Ramos (cell line): ENCODE results near the gene DIPK1A.

Experiments
- in situ Hi-C: fragments of 300-500 bp; cut with MboI; formaldehyde crosslinking; loops from one replicate; pipeline ENCODE4 v1.14.3; 2022; ENCODE audit warnings: low sequenced_read_pairs; ENCODE audit not compliant: unreplicated experiment

DIPK1A gene

GRCh38 chr1:92956254-92957029, 4.8 kb downstream of the DIPK1A start:
- in situ Hi-C loops, result no loop called here

DNA sequence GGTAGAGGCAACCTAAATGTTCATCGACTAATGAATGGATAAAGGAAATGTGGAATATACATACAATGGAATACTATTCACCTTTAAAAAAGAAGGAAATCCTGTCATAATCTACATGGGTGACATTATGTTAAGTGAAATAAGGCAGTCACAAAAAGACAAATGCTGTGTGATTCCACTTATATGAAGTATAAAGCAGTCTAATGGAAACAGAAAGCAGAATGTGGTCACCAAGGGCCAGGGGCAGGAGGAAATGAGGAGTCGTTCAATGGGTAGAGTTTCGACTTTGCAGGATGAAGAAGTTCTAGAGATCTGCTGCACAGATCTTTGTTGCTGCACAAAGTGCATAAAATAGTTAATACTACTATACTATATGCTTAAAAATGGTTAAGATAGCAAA, 7.8 kb downstream of the DIPK1A start:
- in situ Hi-C loops, result no loop called here

GRCh38 chr1:92952714-92953113, 8.5 kb downstream of the DIPK1A start:
- in situ Hi-C loops, result no loop called here

GRCh38 chr1:92951141-92951582, 10.1 kb downstream of the DIPK1A start:
- in situ Hi-C loops, result no loop called here

DNA sequence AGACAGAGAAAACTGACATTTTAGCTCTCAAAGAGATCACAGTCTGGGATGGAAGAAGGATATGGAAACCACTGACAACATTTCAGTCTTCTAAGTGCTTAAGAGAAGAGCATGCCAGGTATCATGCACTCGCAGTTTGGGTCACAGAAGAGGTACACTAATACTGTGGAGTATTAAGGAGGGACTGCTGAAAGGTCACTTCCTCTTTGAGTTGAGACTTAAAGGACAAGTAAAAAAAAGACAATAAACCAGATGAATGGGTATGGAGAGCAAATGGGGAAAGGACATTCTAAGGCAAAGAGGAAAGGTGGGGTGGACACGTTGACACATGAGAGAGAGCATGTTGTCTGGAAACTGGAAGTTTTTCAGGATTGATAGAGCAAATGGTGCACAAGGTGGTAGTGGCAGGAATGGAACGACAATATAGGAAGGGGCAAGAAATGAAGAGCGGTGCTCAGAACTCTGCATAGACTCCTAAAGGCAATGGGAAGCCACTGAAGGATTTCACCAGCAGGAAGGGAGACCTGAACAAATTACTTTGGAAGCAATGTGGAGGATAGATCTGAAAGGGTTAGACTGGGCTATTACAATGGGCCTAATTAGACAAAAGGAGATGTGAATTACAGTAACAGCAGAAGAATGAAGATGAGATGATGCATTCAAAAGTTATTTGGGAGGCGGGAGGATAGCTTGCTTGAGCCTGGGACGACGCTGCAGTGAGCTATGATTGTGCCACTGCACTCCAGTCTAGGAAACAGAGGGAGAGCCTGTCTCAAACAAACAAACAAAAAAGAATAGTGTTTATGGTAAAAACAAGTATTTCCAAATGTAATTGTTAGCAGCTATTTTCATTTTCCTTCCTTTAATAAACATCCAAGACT, 11.1 kb downstream of the DIPK1A start:
- in situ Hi-C loops, result loop anchor here (10.0 kb wide), 1 partner anchor 765 kb away; no protein-coding TSS in a partner anchor

DNA sequence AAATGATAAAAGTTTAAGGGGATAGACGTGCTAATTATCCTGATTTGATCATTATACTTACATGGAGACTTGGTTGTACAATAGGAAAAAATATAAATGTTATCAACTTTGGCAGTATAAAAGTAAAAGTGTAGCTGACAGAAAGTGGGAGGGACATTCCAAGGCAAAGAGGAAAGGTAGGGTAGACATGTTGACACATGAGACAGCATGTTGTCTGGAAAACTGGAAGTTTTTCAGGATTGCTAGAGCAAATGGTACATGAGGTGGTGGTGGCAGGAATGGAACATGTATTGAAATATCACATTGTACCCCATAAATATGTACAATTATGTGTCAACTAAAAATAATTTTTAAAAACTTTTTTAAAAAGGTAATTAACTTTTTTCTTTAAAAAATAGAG, 13.2 kb downstream of the DIPK1A start:
- in situ Hi-C loops, result loop anchor here (10.0 kb wide), 1 partner anchor 767 kb away; no protein-coding TSS in a partner anchor

DNA sequence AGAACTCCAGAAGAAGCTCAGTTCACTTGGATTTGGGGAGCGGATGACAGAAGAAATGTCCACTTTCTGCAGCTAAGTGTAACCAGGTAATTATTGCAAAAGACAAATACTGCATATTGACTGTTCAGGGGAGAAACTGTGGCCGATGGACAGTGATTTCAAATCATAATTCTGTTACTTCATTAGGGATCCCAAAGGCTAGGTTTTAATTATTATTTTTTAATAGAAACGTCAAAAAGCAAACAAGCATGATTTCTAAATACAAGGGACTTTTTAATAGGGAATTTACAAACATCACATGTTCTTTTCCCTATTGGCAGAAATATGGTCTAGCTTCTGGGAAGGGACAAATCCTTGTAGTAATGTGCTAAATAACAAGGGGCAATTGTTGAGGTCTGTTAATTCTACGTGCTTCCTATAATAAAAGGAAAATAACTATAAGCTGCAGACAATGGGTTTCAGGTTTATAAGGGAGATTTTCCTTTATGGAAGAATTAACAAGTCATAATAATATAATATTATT, 15.5 kb downstream of the DIPK1A start:
- in situ Hi-C loops, result loop anchor here (10.0 kb wide), 1 partner anchor 769 kb away; no protein-coding TSS in a partner anchor

DNA sequence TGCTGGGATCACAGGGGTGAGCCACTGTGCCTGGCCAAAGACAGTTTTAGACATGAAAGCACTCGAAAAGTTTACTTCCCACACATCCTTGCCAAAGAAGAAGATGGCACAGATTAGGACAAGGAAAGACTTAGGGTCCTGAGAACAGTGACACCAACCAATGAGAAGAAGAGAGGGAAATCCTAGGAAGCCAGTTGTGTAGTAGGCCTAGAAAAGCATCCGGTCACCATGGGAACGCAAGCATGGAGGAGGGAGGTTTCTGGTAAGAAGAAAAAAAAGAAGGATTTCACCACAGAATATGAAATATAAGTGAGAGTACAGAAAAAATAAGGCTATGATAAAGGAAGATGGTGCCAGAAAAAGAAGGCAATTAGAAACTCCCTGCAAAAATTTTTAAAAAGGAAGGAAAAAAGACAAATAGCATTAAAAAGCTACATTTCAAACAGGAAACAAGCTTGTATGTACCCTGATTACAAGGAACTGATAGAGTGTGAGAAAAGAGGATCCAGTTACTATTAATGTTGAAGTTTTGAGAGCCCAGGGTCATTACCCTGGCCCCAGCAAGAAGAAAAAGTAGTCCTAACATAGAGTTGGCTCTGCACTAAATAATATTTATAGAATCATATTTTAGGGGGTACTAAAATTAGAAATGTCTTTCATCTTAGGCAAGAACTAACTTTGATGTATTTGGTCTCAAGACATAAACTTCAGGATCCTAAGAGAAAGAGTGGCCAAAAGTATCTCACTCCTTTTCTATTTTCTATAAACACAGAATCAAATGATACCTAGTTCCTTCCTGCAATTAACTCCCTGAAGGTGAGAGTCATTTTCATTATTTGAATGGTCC, 16.1 kb downstream of the DIPK1A start:
- in situ Hi-C loops, result loop anchor here (10.0 kb wide), 1 partner anchor 770 kb away; no protein-coding TSS in a partner anchor

GRCh38 chr1:92943502-92943847, 17.8 kb downstream of the DIPK1A start:
- in situ Hi-C loops, result loop anchor here (10.0 kb wide), 1 partner anchor 771 kb away; no protein-coding TSS in a partner anchor

- in situ Hi-C loops, result loop anchor here (10.0 kb wide), 1 partner anchor 774 kb away; no protein-coding TSS in a partner anchor
Observed at GRCh38 chr1:92940541-92940940, 20.7 kb downstream of the DIPK1A start.

- in situ Hi-C loops, result no loop called here
Observed at GRCh38 chr1:92937731-92938130, 23.5 kb downstream of the DIPK1A start.

GRCh38 chr1:92936865-92937264, 24.4 kb downstream of the DIPK1A start:
- in situ Hi-C loops, result no loop called here

DNA sequence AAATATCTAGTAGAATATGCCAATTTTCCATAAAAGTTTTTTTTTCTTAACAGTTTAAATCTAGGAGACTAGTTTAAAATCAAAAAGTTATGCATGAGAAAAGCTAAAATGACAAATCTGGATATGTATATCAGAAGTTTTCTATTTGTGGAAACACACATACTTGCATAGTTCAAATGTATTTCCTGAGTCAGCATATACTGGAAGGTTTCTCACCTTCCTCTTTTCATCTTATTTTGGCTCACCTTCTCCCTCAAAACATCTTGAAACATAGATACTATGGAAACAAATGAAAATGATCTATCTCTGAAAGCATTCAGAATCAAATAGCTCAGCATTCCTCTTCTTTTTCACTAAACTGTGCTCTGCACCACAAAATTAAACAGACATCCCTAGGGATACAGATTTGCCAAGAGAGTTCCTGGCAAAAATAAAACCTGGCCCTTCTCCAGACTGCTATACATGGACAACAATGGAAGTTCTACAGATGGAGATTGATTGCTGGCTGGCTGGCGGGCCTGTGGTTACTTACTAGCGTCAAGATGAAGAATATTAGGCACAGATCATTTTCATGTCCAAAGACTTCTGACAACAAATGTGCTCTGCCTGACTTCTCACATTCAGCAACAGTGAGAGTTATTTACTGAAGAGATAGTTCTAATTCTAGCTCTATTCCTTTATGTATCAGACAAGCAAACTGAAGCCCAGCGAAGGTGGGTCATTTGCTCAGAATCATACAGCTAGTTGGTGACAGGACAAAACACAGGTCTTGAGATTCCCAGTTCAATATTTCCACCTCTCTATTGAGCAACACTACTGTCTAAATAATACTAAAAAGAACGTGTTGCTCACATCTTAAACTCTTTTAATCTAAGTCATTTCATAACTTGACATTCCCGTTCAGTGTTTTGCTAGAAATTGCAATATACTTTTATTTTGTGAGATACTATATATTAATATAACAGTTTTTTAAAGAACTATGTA, 26.6 kb downstream of the DIPK1A start:
- in situ Hi-C loops, result no loop called here

DNA sequence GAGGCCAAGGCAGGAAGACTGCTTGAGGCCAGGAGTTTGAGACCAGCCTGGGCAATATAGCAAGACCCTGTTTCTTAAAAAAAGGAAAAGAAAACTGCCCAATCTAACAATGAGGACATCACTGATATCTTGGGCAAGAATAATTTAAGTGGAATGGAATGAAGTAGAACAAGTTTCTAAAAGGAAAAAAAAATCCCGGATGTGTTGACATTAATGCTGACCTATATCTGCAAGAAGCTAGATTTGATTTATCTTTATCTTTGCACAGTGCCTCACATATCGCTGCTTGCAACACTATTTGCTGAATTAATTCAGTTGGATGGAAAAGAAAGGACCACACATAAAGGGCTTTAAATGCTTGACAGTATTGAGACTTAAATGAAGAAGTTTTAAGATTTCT, 27.8 kb downstream of the DIPK1A start:
- in situ Hi-C loops, result no loop called here

DNA sequence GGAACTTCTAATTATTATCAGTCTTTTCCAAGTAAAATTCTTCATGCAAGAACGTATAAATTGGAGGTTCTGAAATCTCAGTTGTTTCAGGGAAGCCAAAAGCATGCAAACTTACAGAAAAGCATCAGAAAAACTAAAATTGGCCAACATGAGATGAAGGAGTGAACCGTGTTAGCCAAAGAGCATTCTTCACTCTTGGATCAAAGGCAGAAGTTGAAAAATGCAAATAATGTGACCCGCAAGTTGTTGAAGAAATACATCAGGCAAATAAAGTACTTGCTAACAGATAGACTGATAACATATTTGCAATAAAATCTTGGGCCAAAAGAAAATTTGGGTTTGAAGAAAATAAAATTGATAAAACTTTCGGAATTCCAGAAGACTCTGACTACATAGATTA, 29.6 kb downstream of the DIPK1A start:
- in situ Hi-C loops, result no loop called here

GRCh38 chr1:92929461-92929860, 31.8 kb downstream of the DIPK1A start:
- in situ Hi-C loops, result no loop called here

DNA sequence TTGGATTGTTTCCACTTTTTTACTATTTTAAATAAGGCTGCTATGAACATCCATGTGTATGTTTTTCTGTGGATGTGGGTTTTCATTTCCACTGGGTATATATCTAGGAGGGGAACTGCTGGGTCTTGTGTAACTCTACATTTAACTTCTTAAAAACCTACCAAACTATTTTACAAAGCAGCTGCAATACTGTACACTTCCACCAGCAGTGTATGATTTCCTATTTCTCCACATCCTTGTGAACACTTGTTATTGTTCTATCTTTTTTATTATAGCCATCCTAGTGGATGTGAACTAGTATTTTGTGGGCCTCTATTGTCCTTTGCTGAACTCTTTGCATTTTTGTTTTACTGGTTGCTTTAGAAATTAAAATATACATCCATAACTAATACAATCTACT, 33.4 kb downstream of the DIPK1A start:
- in situ Hi-C loops, result no loop called here

DNA sequence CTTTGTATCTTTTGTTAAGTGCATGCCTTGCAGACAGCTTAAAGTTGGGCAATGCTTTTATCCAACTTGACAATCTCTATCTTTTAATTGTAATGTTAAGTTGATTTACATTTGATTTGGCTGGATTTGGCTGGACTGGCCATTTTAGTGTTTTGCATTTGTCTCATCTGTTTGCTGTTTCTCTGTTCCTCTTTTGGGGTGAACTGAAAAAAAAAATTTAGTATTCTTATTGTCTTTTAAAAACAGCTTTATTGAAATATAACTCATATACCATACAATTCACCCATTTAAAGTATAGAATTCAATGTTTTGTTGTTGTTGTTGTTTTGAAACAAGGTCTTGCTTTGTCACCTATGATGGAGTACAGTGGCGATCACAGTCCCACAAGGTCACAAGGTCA, 34.4 kb downstream of the DIPK1A start:
- in situ Hi-C loops, result no loop called here

- in situ Hi-C loops, result no loop called here
Observed at GRCh38 chr1:92924501-92924900, 36.8 kb downstream of the DIPK1A start.
